HFFc6 (cell line): Measurements from ENCODE around the gene LDLRAD4. TPM values are rescaled to one million over a fixed set of nuclear protein-coding genes. Genes with fewer than 3 reads are reported as not detected.

Experiments used
- DNase-seq: peaks from one replicate; pipeline ENCODE4 v3.0.0-alpha.2; 2018
- H3K27ac Mint-ChIP-seq: 2 replicates; pipeline ENCODE4 v1.8.0; 2020; ENCODE audit warnings: mild to moderate bottlenecking, mixed read lengths
- H3K27me3 Mint-ChIP-seq: 2 replicates; pipeline ENCODE4 v1.8.0; 2021; ENCODE audit warnings: mild to moderate bottlenecking, moderate library complexity, mixed read lengths; ENCODE audit not compliant: insufficient read depth
- H3K36me3 Mint-ChIP-seq: 2 replicates; pipeline ENCODE4 v1.8.0; 2021; ENCODE audit warnings: low read depth, mixed read lengths
- H3K4me1 Mint-ChIP-seq: 2 replicates; pipeline ENCODE4 v1.8.0; 2020; ENCODE audit warnings: low read depth, mixed read lengths
- H3K4me3 Mint-ChIP-seq: 2 replicates; pipeline ENCODE4 v1.8.0; 2020; ENCODE audit warnings: mild to moderate bottlenecking, moderate library complexity, mixed read lengths
- H3K9me3 Mint-ChIP-seq: 2 replicates; pipeline ENCODE4 v1.8.0; 2020; ENCODE audit warnings: mild to moderate bottlenecking, mixed read lengths
- total RNA-seq, 6 experiments: library from RNA; stranded (reverse); fragmentation: NEBNext Ultra II Directional; extraction: Animal tissue kit (Norgen Biotek cat#: 25700); gene quantifications; 2 replicates in 1 of 6; 3 replicates in 5 of 6; pipeline ENCODE4 v1.2.3, GENCODE V29; 2021
- TF ChIP-seq, protein P1 (sequence below): fragments of 200-600 bp; sonication (generic); IDR thresholded peaks from 2 replicates; pipeline ENCODE4 v1.5.0; 2021; ENCODE audit warnings: antibody characterized with exemption, mild to moderate bottlenecking

LDLRAD4 gene
- total RNA-seq, 6 experiments from 2014 or later = not detected

DNA sequence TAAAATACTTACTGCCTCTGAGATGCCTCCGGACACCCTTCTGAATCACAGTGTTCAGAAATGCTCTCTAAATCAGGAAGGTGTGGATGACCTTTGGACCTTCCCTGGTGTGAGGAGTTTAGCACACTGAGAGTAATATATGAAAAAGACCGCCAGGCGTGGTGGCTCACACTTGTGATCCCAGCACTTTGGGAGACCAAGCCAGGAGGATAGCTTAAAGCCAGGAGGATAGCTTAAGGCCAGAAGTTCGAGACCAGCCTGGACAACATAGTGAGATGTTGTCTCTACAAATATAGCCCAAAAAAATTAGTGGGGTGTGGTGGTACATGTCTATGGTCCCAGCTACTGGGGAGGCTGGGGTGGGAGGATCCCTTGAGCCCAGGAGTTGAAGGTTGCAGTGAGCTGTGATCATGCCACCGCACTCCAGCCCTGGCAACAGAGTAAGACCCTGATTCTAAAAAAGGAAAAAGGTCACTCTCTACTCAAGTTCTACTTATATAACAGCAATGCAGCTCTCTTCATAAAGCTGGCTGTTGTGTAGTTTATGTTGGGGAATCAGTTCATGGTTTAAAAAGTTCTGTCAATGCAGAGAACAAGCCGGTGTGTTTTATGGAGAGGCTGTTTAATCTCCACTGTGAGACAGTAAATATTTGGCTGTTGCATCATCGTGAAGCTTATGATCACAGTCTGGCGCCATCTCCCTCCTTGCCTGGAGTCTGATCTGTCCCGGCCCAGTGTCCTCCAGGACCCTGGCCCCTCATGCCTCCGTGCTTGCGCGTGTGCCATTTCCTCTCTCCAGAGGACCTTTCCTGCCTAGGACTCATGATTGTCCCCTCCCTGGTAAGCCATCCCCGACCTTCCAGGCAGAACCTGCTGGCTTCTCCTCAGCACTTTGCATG lies 323.3 kb downstream of the LDLRAD4 start:
- Mint-ChIP-seq H3K4me3 (no peak overlapping the region), H3K4me1 (no peaks in the 10 kb centered on the region), H3K36me3 (no peaks in the 10 kb centered on the region), H3K9me3 (no peaks in the 10 kb centered on the region; the same call in 1 of the 2 replicates), H3K27ac (no peak overlapping the region), H3K27me3 (no peaks in the 10 kb centered on the region; the same call in none of the 2 replicates)
- DNase-seq = no peak
- TF ChIP-seq, protein P1, sequence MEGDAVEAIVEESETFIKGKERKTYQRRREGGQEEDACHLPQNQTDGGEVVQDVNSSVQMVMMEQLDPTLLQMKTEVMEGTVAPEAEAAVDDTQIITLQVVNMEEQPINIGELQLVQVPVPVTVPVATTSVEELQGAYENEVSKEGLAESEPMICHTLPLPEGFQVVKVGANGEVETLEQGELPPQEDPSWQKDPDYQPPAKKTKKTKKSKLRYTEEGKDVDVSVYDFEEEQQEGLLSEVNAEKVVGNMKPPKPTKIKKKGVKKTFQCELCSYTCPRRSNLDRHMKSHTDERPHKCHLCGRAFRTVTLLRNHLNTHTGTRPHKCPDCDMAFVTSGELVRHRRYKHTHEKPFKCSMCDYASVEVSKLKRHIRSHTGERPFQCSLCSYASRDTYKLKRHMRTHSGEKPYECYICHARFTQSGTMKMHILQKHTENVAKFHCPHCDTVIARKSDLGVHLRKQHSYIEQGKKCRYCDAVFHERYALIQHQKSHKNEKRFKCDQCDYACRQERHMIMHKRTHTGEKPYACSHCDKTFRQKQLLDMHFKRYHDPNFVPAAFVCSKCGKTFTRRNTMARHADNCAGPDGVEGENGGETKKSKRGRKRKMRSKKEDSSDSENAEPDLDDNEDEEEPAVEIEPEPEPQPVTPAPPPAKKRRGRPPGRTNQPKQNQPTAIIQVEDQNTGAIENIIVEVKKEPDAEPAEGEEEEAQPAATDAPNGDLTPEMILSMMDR = no peak

GRCh38 chr18:13542520-13542847 lies 323.9 kb downstream of the LDLRAD4 start:
- H3K27ac Mint-ChIP-seq = no peak overlapping the region
- no peaks in the 10 kb centered on the region for H3K36me3 Mint-ChIP-seq
- H3K27me3 Mint-ChIP-seq = no peaks in the 10 kb centered on the region; the same call in none of the 2 replicates
- H3K4me3 Mint-ChIP-seq = no peak overlapping the region
- no peak for DNase-seq
- H3K9me3 Mint-ChIP-seq = no peaks in the 10 kb centered on the region; the same call in 1 of the 2 replicates
- TF ChIP-seq, protein P1 = no peak
- H3K4me1 Mint-ChIP-seq = no peaks in the 10 kb centered on the region

DNA sequence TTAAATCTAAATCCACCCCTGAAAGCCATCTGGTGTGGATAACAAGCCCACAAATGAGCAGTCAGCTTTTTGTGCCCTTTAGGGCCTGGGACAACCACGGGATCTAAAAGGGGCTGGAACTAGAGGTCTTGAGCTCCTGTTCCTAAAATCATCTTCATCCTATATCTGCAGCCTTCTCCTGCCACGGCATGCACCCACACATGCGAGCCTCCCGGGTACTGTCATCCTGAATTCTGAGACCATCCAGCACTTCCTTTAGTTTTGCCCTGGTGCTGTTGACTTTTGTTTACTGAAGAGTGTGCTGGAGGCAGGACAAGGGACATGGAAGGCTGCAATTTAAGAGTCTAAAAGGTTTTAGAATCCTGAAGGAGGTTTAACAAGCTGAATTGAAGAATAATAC lies 324.6 kb downstream of the LDLRAD4 start:
- Mint-ChIP-seq H3K27ac (no peak overlapping the region), H3K9me3 (no peaks in the 10 kb centered on the region; the same call in 1 of the 2 replicates), H3K4me1 (no peaks in the 10 kb centered on the region), H3K27me3 (no peaks in the 10 kb centered on the region; the same call in none of the 2 replicates), H3K36me3 (no peaks in the 10 kb centered on the region), H3K4me3 (no peak overlapping the region)
- DNase-seq = no peak
- TF ChIP-seq, protein P1 = no peak

- TF ChIP-seq, protein P1 = no peak
- DNase-seq = no peak
- H3K36me3 Mint-ChIP-seq = no peaks in the 10 kb centered on the region
- no peaks in the 10 kb centered on the region; the same call in none of the 2 replicates for H3K27me3 Mint-ChIP-seq
- H3K9me3 Mint-ChIP-seq = peaks cover under 1% of the 10 kb centered on the region; the same call in 1 of the 2 replicates
- H3K4me1 Mint-ChIP-seq = no peaks in the 10 kb centered on the region
- no peak overlapping the region for H3K27ac Mint-ChIP-seq
- H3K4me3 Mint-ChIP-seq = no peak overlapping the region
These were observed 325.5 kb downstream of the LDLRAD4 start for GRCh38 chr18:13543811-13544732.

GRCh38 chr18:13544953-13545352 lies 326.4 kb downstream of the LDLRAD4 start:
- TF ChIP-seq, protein P1 = no peak
- peaks cover 3% of the 10 kb centered on the region for H3K27me3 Mint-ChIP-seq
- H3K9me3 Mint-ChIP-seq = peaks cover 4% of the 10 kb centered on the region; the same call in 1 of the 2 replicates
- H3K27ac Mint-ChIP-seq = no peak overlapping the region
- no peak overlapping the region for H3K4me3 Mint-ChIP-seq
- DNase-seq = no peak
- H3K4me1 Mint-ChIP-seq = no peaks in the 10 kb centered on the region
- H3K36me3 Mint-ChIP-seq = no peaks in the 10 kb centered on the region
